Measurements from ENCODE around the gene TMBIM1. TPM values are rescaled to one million over a fixed set of nuclear protein-coding genes. Genes with fewer than 3 reads are reported as not detected.

TMBIM1 gene
- total and polyA plus RNA-seq, 8 donors: 56.6 to 196 (median 159) TPM

GRCh38 chr2:218264773-218265561 is 27.3 kb downstream of the TMBIM1 start:
- intact Hi-C loops (cut with DNase I): loop anchor here in 1 of 3 donors (5.0 kb wide), 1 partner anchor 83 kb away; no protein-coding TSS in a partner anchor
- ATAC-seq (peak in 3 of 4 donors; percentile 15 to 20 (median 16)), FAIRE-seq (no peak), DNase-seq (peak in 3 of 6 donors; percentile 20 to 59 (median 45))
- Histone ChIP-seq H3K27me3 (no peaks in the 10 kb centered on the region), H3K9me3 (no peaks in the 10 kb centered on the region), H3K27ac (no peak overlapping the region), H3K36me3 (peaks cover 0 to 18% (median 16%) of the 10 kb centered on the region in 3 donors), H3K4me3 (no peak overlapping the region), H3K4me1 (peaks cover 0 to 26% (median 5%) of the 10 kb centered on the region in 3 donors)
- TF ChIP-seq, protein P1, sequence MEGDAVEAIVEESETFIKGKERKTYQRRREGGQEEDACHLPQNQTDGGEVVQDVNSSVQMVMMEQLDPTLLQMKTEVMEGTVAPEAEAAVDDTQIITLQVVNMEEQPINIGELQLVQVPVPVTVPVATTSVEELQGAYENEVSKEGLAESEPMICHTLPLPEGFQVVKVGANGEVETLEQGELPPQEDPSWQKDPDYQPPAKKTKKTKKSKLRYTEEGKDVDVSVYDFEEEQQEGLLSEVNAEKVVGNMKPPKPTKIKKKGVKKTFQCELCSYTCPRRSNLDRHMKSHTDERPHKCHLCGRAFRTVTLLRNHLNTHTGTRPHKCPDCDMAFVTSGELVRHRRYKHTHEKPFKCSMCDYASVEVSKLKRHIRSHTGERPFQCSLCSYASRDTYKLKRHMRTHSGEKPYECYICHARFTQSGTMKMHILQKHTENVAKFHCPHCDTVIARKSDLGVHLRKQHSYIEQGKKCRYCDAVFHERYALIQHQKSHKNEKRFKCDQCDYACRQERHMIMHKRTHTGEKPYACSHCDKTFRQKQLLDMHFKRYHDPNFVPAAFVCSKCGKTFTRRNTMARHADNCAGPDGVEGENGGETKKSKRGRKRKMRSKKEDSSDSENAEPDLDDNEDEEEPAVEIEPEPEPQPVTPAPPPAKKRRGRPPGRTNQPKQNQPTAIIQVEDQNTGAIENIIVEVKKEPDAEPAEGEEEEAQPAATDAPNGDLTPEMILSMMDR (IDR thresholded peaks at IDR 0.05): no peak
- WGBS, 2 donors: 52 to 56% methylated on average over 22 of the region's 22 CpGs

GRCh38 chr2:218263817-218264641 is 28.3 kb downstream of the TMBIM1 start:
- no peak for ATAC-seq
- intact Hi-C loops (cut with DNase I): loop anchor here in 1 of 3 donors (5.0 kb wide), 1 partner anchor 82 kb away; no protein-coding TSS in a partner anchor
- peaks cover 0 to 18% (median 16%) of the 10 kb centered on the region in 3 donors for H3K36me3 ChIP-seq
- peaks cover 0 to 24% (median 3%) of the 10 kb centered on the region in 3 donors for H3K4me1 ChIP-seq
- no peak for FAIRE-seq
- no peaks in the 10 kb centered on the region for H3K27me3 ChIP-seq
- TF ChIP-seq, protein P1 (IDR thresholded peaks at IDR 0.05): no peak
- H3K27ac ChIP-seq: no peak overlapping the region
- no peaks in the 10 kb centered on the region for H3K9me3 ChIP-seq
- 82 to 88% methylated on average over 17 of the region's 17 CpGs for WGBS, 2 donors
- DNase-seq: peak in 2 of 6 donors; percentile 26 to 43
- no peak overlapping the region for H3K4me3 ChIP-seq

DNA sequence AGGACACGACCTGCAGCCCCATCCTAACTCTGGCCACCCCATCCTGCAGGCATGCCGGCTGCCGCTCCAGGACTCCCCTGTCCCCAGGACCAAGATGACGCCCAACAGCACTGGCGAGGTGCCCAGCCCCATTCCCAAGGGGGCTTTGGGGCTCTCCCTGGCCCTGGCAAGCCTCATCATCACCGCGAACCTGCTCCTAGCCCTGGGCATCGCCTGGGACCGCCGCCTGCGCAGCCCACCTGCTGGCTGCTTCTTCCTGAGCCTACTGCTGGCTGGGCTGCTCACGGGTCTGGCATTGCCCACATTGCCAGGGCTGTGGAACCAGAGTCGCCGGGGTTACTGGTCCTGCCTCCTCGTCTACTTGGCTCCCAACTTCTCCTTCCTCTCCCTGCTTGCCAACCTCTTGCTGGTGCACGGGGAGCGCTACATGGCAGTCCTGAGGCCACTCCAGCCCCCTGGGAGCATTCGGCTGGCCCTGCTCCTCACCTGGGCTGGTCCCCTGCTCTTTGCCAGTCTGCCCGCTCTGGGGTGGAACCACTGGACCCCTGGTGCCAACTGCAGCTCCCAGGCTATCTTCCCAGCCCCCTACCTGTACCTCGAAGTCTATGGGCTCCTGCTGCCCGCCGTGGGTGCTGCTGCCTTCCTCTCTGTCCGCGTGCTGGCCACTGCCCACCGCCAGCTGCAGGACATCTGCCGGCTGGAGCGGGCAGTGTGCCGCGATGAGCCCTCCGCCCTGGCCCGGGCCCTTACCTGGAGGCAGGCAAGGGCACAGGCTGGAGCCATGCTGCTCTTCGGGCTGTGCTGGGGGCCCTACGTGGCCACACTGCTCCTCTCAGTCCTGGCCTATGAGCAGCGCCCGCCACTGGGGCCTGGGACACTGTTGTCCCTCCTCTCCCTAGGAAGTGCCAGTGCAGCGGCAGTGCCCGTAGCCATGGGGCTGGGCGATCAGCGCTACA is 29.4 kb downstream of the TMBIM1 start:
- FAIRE-seq (no peak), DNase-seq (peak in 4 of 6 donors; percentile 23 to 81 (median 54)), ATAC-seq (no peak)
- H3K27me3 ChIP-seq: no peaks in the 10 kb centered on the region
- H3K4me3 ChIP-seq: no peak overlapping the region
- 86 to 91% methylated on average over 37 to 39 of the region's 39 CpGs for WGBS, 2 donors
- H3K27ac ChIP-seq: no peak overlapping the region
- H3K36me3 ChIP-seq: peaks cover 0 to 18% (median 16%) of the 10 kb centered on the region in 3 donors
- TF ChIP-seq, protein P1 (IDR thresholded peaks at IDR 0.05): no peak
- no peaks in the 10 kb centered on the region for H3K9me3 ChIP-seq
- peaks cover 0 to 14% (median 0%) of the 10 kb centered on the region in 3 donors for H3K4me1 ChIP-seq
- intact Hi-C loops (cut with DNase I): loop anchor here in 1 of 3 donors (5.0 kb wide), 1 partner anchor 81 kb away; no protein-coding TSS in a partner anchor

- Histone ChIP-seq H3K36me3 (peaks cover 0 to 18% (median 16%) of the 10 kb centered on the region in 3 donors), H3K27me3 (no peaks in the 10 kb centered on the region), H3K27ac (peak overlapping the region in 1 of 4 donors; percentile 16), H3K4me3 (no peak overlapping the region), H3K4me1 (peaks cover 0 to 10% (median 0%) of the 10 kb centered on the region in 3 donors), H3K9me3 (no peaks in the 10 kb centered on the region)
- peak in 1 of 6 donors; percentile 47 for DNase-seq
- WGBS, 2 donors: 81 to 84% methylated on average over 6 of the region's 6 CpGs
- TF ChIP-seq, protein P1 (IDR thresholded peaks at IDR 0.05): no peak
- intact Hi-C loops (cut with DNase I): loop anchor here in 1 of 3 donors (5.0 kb wide), 1 partner anchor 80 kb away; no protein-coding TSS in a partner anchor
- ATAC-seq: no peak
- FAIRE-seq: no peak
Observed at GRCh38 chr2:218262237-218262600, 30.1 kb downstream of the TMBIM1 start.
